GM19438 (cell line): ENCODE results near the gene PRR16.

Source experiments
- ATAC-seq: cut with Tn5 transposase; IDR thresholded peaks from one replicate; pipeline ENCODE4 v1.9.1; 2021; ENCODE audit warnings: low read depth; ENCODE audit not compliant: unreplicated experiment

The PRR16 gene

DNA sequence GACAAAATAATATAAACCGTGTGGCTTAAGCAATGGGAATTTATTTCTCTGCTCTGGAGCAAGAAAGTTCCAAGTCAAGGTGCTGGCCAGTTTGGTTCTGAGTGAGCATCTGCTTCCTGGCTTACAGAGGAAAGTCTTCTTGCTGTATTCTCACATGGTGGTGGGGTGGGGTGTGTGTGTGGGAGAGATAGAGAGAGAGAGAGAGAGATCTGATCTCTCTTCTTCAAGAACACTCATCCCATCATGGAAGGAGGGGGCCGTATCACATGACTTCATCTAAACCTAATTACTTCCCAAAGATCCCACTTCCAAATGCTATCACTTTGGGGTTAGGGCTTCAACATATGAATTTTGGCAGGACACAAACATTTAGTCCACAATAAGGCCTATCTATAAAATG, 91.2 kb downstream of the PRR16 start:
- no peak for ATAC-seq

DNA sequence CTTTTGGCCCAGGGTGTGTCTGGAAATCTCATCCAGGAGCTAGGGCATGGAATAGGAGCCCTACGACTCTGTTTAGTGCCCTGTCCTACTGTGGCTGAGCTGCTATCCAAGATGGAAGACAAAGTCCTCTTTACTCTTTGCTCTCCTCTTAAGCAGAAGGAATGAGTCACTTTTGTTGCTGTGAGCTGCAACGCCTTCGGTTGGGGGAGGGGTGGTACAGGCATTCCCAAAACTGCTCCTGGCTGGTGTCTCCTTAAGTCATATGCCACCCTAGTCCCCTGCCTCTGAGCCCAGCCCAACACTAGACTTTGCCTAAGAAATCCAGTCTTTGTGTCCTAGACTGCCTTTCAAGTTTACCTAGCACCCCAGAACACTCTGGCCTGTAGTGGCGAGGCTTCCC, 99.9 kb downstream of the PRR16 start:
- ATAC-seq = no peak

DNA sequence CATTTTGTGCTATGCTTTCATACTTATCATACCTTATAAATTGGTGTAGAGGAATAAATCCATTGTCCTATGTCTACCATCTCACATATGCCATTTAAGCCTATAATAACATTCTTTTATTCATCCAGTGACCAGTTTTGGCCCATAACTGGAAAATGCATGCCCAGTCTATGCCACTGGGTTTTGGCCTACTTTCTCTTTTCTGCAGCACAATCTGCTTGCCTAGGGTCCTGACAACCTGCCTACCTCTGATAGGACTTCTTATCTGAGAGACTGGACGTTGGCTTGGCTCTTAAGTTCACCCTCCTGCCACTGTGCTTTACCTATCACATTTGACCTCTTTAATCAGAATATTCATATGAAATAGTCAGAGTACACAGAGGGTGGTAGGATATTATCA, 103.0 kb downstream of the PRR16 start:
- no peak for ATAC-seq

DNA sequence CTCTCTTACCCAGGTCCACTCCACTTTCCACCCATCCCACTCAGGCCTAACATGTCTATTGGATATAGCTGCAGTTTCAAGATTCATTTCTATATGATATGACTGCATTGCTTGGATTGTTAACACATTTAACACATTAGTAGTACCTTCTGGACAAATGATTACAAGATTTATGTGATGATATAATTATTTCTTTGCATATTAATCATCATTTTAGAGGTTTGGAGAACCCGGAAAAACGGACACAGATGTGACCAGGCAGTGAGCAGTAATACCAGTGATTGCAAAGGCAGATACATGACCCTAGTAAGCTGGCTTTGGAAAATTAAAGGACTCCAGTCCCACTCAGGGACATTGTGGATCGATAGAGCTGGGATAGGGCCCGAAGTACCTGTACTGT, 103.8 kb downstream of the PRR16 start:
- no peak for ATAC-seq

DNA sequence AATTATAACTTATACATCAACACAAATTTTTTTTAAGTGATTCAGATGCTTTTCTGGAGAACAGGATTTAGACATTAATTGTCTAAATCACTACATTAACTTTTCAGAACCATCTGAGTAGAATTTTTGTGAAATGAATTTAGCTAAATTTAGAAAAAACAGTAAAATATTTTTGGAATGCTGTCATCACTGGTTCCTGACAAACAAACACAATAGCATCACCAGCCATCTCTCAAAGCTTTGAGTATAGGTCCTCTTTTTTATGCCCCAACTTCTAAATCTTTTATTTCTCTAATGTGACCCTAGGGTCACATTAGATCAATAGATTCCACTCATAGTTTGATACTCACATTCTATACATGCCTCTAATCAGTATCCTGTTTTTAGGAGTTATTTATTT, 104.6 kb downstream of the PRR16 start:
- ATAC-seq = no peak

DNA sequence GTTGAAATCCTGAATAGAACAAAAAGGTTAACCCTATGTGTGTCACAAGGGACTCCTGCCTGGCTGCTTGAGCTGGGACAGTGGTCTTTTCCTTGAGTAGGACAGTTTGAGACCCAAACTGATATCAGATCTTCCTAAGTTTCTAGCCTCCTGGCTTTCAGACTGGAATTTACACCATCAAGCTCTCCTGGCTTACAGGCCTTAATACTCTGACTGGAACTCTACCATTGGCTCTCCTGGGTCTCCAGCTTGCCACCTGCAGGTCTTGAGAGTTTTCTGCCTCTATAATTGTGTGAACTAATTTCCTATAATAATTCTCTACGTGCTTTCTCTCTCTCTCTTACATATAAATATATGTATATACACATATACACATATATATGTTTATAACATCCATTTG, 112.5 kb downstream of the PRR16 start:
- no peak for ATAC-seq

DNA sequence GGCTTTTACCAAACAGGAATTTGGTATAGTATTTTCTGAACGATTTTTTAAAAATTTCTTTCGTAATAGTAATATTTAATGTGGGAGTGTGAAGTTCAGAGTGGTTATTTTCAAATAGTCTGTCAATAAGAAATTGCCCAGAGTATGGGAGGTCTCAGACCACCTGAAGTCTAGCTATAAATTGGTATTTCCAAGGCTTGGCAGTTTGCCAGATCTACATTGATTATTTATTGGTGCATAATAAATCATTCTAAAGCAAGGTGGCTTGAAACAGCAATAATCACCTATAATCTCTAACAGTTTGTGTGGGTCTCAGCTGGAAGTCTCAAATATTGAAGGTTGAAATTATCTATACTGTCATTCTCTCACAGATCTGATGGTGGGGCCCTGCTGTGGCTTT, 118.5 kb downstream of the PRR16 start:
- no peak for ATAC-seq

DNA sequence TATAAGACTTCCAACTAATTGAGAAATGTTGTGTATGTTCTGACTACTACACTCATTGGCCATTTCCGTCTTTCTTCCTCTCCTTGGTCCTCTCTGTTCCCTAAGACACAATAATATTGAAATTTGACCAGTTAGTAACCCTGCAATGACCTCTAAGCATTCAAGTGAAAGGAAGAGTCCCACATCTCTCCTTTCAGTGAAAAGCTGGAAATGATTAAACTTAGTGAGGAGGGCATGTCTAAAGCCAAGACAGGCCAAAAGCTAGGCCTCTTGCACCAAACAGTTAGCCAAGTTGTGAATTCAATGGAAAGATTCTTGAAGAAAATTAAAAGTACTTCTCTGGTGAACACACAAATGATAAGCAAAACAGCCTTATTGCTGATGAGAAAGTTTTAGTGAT, 122.5 kb downstream of the PRR16 start:
- ATAC-seq = no peak

DNA sequence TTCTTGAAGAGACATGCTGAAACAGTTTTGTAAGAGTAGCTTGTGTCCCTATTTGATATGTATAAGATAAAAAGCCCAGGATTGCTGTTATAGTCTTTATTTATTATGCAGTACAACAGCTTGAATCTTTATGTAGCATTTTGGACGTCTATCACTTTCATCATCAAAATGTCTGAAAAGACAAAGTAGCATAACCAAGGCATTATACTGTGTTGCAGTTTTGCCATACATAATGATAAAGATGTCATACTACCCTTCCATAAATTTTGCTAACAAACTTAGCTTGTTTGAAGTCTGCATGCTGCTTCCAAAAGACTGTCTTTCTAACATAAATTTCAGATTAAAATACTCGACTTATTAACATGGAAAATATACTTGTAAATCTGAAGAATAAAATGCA, 127.8 kb downstream of the PRR16 start:
- no peak for ATAC-seq

DNA sequence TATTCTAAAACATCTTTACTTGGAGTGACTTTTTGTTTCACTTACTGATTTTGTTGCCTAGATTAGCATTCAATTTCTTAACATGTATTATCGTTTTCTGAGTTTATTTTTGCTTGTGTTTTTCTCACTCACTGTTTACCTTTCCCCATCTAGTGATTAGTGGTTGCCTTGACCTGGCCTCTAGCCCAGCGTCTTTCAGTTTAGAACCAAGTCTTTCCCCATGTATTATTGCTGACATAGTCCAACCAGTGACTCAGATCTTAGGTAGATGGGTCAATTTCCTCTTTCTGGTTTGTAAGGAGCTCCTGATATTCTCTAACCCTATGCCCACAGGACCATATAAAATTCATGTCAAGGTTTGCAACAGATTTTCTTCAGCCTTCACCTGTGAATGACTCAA, 135.5 kb downstream of the PRR16 start:
- no peak for ATAC-seq

DNA sequence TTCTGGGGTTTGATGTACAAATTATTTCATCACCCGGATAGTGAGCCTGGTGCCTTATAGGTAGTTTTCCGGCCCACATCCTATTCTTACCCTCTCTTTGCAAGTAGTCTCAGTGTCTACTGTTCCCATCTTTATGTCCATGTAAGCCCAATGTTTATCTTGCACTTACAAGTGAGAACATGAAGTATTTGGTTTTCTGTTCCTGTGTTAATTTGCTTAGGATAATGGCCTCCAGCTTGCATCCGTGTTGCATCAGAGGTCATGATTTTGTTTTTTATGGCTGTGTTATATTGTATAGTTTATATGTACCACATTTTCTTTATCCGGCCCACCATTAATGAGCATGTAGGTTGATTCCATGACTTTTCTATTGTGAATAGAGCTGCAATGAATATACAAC, 136.5 kb downstream of the PRR16 start:
- no peak for ATAC-seq

DNA sequence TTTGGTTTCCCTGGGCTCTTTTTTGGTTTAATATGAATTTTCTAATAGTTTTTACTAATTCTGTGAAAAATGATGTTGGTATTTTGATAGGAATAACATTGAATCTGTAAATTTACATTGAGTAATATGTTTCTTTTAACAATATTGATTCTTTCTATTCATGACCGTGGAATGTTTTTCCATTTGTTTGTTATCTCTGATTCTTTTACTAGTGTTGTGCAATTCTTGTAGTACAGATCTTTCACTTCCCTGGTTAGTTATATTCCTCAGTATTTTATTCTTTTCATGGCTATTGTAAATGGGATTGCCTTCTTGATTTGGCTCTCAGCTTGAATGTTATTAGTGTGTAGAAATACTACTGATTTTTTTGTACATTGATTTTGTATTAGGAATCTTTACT, 137.9 kb downstream of the PRR16 start:
- ATAC-seq = no peak

DNA sequence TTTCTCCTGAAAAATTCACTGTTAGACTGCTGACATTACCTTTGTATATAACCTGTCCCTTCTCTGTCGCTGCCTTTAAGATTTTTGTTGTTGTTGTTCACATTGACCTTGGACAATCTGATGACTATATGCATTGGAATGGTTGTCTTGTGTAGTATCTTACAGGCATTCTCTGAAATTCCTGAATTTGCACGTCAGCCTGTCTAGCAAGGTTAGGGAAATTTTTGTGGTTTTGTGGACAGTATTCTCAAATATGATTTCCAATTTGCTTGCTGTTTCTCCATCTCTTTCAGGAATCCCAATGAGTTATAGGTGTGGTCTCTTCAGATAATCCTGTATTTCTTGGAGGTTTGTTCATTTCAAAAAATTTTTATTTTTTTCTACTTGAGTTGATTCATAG, 140.8 kb downstream of the PRR16 start:
- no peak for ATAC-seq

DNA sequence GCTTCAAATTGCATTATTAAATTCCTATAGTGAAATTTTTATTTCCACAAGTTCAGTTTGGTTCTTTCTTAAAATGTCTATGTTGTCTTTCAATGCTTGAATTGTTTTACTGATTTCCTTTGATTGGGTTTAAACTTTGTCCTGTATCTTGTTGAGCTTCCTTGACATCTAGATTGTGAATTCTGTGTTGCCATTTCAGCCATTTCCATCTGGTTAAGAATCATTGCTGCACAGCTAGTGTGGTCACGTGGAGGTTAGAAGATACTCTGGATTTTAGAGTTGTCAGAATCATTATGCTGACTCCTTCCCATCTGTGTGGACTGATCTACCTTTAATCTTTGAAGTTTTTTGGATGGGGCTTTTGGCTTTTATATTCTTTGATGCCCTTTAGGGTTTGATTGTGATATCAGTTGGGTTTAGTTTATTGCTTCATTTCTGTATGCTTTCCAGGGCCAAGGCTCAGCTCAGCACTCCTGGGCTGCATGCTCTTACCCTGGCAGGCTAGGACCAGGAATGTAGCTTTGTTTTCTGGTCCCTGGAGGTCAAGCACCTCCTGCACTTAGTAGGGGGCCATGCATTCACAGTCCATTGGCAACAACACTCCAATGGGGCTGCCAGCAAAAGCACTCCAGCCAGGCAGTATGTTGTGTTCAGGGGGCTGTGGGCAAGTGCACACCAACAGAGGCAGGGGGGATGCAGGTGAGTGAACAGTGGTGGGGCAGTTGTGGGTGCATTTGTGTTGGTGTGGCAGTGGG, 141.4 kb downstream of the PRR16 start:
- no peak for ATAC-seq

DNA sequence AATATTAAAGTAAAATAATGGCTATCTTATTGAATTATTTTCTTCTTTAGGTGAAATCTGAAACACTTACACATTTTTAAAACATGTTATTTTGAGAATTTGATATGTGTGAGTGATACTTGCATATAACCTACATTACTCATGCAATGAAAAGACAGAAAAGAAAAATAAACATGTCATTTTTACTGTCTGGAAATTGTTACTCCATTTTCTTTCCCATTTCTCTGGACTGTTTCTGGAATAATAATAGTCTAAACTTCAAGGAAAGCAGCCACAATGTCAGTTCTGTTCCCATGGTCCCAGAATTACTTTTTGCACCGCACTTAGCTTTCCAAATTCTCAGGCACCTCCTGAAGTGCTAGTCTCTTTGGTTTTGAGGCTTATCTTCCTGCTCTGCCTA, 145.5 kb downstream of the PRR16 start:
- no peak for ATAC-seq

DNA sequence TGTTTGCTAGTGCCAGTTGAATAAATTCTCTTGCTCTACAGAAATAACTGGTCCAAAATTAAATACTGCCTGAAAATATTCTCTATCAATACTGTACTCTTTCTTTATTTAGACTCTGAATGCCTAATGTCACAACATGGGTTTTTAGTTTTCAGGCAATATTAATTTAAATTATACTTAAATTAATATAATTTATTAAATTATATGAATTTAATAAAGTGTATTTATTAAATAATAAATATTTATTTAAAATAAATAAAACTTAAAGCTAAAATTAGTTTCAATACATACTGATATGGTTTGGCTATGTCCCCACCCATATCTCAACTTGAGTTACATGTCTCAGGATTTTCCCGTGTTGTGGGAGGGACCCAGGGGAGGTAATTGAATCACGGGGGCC, 146.0 kb downstream of the PRR16 start:
- ATAC-seq = no peak

DNA sequence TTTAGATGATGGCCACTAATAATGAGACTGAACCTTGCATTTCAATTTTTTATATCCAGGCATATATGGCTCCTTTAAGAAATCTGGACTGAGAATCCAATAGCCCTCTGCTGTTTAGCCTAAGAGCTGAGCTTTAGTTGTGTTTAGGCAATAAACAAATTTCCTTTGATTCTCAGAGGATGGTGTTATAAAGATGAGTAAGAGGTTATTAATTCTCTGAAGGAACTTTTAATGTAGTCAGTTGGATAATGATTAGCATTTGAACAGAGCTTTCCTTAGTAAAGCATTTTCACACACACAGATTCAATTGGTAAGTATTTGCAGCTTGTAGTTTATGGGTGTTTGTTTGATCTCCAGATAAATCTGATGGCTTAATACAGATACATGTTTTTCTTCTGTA, 149.6 kb downstream of the PRR16 start:
- ATAC-seq = no peak

DNA sequence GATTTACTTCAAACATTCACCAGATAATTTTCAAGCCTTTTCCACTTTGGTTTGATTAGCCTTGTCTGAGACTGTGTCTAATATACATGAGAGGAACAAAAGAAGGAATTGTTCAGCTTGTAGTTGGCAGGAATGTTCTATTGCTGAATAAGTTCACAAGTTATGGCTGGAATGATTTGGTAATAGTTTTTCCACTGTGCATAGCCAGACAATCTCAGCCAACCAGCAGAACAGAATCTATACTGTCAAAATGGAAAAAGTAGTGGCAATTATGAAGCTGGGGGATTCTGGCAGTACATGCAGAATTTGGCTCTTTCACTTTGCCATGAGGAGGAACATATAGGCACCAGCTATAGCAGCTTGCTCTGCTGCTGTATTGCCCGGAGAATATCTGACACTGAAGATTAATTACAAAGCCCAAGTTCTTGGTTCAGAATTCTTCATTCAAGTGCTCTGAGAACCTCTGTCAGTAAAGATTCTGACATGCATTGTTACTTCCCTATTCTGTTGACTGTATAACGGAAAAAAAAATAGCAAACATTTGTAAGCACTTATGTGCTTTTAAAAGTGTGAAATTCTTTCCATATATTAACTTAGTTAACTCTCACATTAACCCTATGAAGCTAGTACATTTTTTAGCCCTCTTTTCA, 150.6 kb downstream of the PRR16 start:
- no peak for ATAC-seq

DNA sequence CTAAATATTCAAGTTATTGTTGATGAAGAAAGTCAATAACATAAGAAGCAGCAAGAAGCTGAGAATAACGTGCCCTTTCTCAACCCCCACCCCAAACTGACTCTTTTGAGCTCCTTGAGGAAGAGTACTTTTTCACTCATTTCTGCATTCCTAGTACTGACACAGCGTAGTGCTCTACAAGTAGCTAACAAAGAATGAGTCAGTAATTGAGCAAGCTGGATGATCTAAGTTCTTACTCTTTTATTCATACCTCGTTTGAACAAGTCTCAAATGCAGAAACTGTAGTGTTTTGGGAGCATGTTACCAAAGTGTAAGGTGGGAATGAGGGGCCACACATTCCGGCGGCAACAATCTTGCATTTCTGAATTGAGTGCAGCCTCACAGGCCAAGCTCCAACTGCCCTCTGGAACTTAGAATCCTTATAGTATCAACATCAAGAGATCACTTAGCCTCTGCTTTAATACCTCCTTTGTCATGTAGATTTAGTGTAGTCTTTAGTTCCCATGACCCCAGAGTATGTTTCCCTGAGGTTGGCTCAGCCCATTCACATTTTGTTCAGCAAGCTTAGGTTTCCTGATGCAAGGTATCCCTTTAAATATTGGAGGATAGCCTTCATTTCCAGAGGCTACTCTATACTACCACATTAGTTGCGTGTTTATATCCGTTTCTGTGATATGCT, 152.0 kb downstream of the PRR16 start:
- ATAC-seq = no peak

DNA sequence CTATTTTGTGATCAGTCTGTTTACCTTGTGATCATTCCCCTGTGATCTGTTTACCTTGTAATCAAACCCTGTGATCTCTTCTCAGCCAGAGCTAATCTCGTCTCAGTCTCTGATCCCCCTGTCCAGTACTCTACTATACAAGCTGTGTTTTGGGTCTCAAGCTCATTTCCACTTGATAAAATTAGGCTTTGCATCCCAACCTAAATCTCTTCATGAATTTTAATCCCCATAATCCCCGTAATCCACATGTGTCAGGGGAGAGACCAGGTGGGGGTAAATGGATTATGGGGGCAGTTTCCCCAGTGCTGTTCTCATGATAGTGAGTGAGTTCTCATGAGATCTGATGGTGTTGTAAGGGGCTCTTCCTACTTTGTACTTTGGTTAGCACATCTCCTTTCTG, 157.2 kb downstream of the PRR16 start:
- ATAC-seq = no peak

DNA sequence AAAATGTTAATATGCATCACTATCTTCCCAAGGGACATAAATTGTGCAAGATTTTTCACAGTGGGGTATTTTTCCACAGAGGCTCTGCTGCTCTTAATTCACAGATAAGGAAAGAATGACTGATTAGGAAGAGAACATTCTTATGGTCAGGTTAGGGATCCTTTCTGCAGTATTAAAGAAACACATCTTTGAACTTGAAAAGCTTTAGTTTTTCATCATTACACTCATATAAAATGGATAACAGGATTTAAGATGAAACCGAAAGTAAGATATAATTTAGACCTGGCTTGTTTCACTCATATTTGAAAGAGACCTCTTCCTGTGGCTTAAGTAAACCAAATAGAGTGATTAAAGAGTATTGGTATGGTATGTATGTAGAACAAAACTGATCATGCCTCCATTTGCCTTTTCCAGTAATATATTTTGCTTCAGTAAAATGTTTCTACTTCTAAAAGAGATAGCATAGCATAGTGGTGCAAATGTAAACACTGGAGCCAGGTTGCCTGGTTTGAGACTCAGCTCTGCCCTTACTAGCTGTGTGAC, 160.0 kb downstream of the PRR16 start:
- no peak for ATAC-seq

DNA sequence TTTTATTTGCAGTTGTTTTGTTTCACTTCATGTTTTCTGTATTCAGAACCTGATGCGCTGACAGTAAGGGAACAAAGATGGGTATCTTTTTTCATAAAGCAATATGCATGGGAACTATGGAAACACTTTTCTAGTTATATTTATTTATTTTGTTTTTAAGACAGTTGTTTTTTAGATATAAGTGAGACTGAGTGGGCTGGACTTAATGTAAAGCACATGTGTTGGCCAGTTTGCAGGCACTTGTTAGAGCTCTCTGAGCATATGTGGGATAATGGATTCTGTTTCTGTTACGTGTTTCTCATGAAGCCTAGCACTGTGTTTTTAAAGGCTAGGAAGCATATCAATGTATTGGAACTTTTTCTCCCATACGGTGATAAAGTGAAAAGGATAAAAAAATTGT, 164.1 kb downstream of the PRR16 start:
- no peak for ATAC-seq
